RWPE1 (cell line): Measurements from ENCODE around the gene CDH16.
"Not testable (repeated sequence)": the region's sequence is repeated elsewhere in the genome, so short reads cannot be mapped to it uniquely, and the experiment has no call there.

Experiments used
- CTCF ChIA-PET: fragments of 350-600 bp; sonication (Branson Sonifier 250); formaldehyde crosslinking; extraction: SDS; loops from one replicate; lab custom pipeline; 2021; lab: Yijun Ruan, JAX
- POLR2A ChIA-PET: fragments of 400-600 bp; formaldehyde crosslinking; extraction: SDS; loops from one replicate; lab custom pipeline; 2020; ENCODE audit warnings: antibody characterized with exemption; ENCODE audit not compliant: low non-redundant PET; lab: Yijun Ruan, JAX
- DNase-seq: peaks from one replicate; pipeline ENCODE4 v3.0.0; 2012; ENCODE audit warnings: low spot score
- H3K27ac ChIP-seq: fragments of 450-650 bp; 2 replicates; pipeline ENCODE4 v1.5.1; 2017
- CTCF ChIP-seq: fragments of 450-650 bp; conservative IDR thresholded peaks from 2 replicates; pipeline ENCODE4 v1.5.1; 2017; ENCODE audit warnings: low read depth, mild to moderate bottlenecking

Gene CDH16

GRCh38 chr16:66878067-66878466 lies 40.6 kb downstream of the CDH16 start:
- CTCF ChIA-PET = no interaction called here
- no peak for DNase-seq
- H3K27ac ChIP-seq = no peak overlapping the region; the same call in 1 of the 2 replicates
- TF ChIP-seq CTCF = no peak
- POLR2A ChIA-PET = no interaction called here

- CTCF ChIA-PET = interaction anchor here (0.6 to 1.1 kb wide), 2 partner anchors 26 to 452 kb away, joined by 3 to 5 read pairs; no protein-coding TSS in a partner anchor
- no peak for DNase-seq
- H3K27ac ChIP-seq = peak overlapping the region; percentile 49
Observed at GRCh38 chr16:66874079-66874775, 44.5 kb downstream of the CDH16 start.

GRCh38 chr16:66873685-66874055 lies 45.0 kb downstream of the CDH16 start:
- DNase-seq = no peak
- ChIA-PET POLR2A (no interaction called here), CTCF (interaction anchor here (0.7 to 1.7 kb wide), 7 partner anchors 9 to 223 kb away, joined by 3 to 14 read pairs (median 4); partner anchors contain the start of gene NAE1)
- peak overlapping the region; percentile 82 for H3K27ac ChIP-seq
- TF ChIP-seq CTCF = no peak

More at GRCh38 chr16:66874079-66874775, 44.5 kb downstream of the CDH16 start:
- no peak for TF ChIP-seq CTCF
- POLR2A ChIA-PET = no interaction called here

DNA sequence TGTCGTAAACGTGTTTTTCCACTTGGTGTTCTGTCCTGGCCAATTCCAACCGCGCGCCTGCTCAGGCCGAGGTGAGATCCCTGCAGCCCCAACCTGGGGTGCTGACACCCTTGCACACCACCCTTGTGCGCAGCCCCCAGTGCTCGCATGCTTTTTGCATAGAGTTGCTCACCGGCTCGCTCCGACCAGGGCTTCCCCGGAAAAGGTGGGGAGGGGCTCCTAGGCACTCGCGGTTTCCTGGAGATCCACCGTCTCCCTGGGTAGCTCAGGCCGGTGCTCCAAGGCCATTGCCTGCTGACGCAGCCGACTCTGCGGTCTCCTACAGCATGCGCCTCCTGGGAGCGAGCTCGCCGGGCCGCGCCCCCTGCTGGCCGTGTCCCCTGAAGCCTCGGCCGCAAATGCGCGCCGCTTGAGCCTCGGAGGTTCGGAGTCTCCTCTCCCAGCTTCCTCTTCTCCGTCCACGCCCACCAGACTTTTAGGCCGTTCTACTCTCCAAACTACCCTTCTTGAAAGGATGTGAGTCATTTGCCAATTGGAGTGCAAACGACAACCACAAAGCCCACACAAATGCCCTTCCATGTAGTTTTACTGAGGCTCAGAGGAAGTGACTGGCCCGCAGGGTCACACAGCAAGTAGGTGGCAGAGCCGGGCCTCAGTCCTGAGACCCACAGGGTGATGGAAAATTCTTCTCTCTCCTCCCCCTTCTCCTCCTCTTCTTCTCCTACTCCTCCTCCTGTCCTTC lies 45.6 kb downstream of the CDH16 start:
- CTCF ChIA-PET = interaction anchor here (0.5 to 1.7 kb wide), 13 partner anchors 10 to 223 kb away, joined by 3 to 14 read pairs (median 3); partner anchors contain the start of gene NAE1
- peak; percentile 91 for TF ChIP-seq CTCF
- DNase-seq = peak; percentile 86
- POLR2A ChIA-PET = interaction anchor here (0.5 kb wide), 1 partner anchor 42 kb away, joined by 3 read pairs; the partner anchor contains the start of gene NAE1
- peak overlapping the region; percentile 82 for H3K27ac ChIP-seq

- peak overlapping the region; percentile 82 for H3K27ac ChIP-seq
- ChIA-PET POLR2A (interaction anchor here (0.5 kb wide), 1 partner anchor 42 kb away, joined by 3 read pairs; the partner anchor contains the start of gene NAE1), CTCF (interaction anchor here (0.5 to 1.7 kb wide), 12 partner anchors 10 to 222 kb away, joined by 3 to 14 read pairs (median 3); partner anchors contain the start of gene NAE1)
- no peak for DNase-seq
- no peak for TF ChIP-seq CTCF
Observed at GRCh38 chr16:66872559-66872942, 46.1 kb downstream of the CDH16 start.

DNA sequence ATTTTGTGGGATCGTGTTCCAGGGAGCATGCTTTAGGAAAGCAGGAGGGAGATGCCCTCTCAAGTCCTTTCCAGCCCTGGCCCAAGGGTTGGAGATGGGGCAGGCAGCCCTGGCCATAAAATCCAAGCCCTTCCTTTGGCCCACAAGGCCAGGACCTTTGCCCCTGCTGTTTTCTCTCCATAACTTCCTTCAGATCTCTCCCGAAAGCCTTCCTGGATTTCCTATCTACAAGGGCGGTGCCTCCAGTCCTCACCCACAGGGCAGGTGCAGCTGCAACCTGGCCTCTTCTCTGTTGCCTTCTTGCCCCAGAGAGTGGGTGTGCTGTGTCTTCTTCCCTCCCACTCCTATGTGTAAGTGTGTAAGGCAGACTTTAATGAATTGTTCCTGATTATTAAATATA lies 46.8 kb downstream of the CDH16 start:
- DNase-seq = no peak
- no peak for TF ChIP-seq CTCF
- CTCF ChIA-PET = interaction anchor here (0.6 to 1.7 kb wide), 3 partner anchors 11 to 12 kb away, joined by 3 to 14 read pairs (median 7); no protein-coding TSS in a partner anchor
- H3K27ac ChIP-seq = no peak overlapping the region; the same call in 1 of the 2 replicates
- POLR2A ChIA-PET = no interaction called here

DNA sequence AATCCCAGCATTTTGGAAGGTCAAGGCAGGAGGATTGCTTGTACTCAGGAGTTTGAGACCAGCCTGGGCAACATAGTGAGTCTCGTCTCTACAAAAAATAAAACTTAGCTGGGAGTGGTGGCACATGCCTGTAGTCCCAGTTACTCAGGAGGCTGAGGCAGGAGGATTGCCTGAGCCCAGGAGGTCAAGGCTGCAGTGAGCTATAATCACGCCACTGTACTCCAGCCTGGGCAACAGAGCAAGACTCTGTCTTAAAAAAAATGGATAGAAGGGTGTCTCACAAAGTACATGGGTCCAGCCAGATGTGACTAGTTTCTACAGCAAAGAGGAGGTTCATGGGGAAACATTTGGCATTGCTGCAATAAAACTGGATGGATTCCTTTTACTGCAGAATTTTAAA lies 47.3 kb downstream of the CDH16 start:
- POLR2A ChIA-PET, H3K27ac ChIP-seq, DNase-seq: not testable (repeated sequence)
- CTCF ChIA-PET = interaction anchor here (0.7 kb wide), 1 partner anchor 15 kb away, joined by 3 read pairs; no protein-coding TSS in a partner anchor
